Esophagus muscularis mucosa (tissue), 4 donors: ENCODE results near the gene EMILIN3. TPM values are rescaled to one million over a fixed set of nuclear protein-coding genes. Genes with fewer than 3 reads are reported as not detected.

ENCODE experiments used
- DNase-seq: peaks from one replicate; pipeline ENCODE4 v3.0.0-alpha.2; 2017; ENCODE audit errors: extremely low spot score
- H3K27ac ChIP-seq, 4 donors: fragments of 200-600 bp; sonication (generic); replicated peaks in 1 of 4; 1 replicate in 3 of 4; 2 replicates in 1 of 4; pipeline ENCODE4 v1.5.1; 2016 to 2019; ENCODE audit warnings: mild to moderate bottlenecking in 1 of 4
- H3K27me3 ChIP-seq, 4 donors: fragments of 200-600 bp; sonication (generic); one replicate each; pipeline versions ENCODE4 v1.5.1 to v1.6.0; 2016 to 2019
- H3K36me3 ChIP-seq, 4 donors: fragments of 200-600 bp; sonication (generic); one replicate each; pipeline ENCODE4 v1.5.1; 2016 to 2019
- H3K4me1 ChIP-seq, 4 donors: fragments of 200-600 bp; sonication (generic); one replicate each; pipeline ENCODE4 v1.5.1; 2016 to 2019
- H3K4me3 ChIP-seq, 4 donors: fragments of 200-600 bp; sonication (generic); 1 replicate in 2 of 4; 2 replicates in 2 of 4; pipeline ENCODE4 v1.5.1; 2016 to 2019; ENCODE audit warnings: mild to moderate bottlenecking in 4 of 4, moderate library complexity in 1 of 4
- H3K9me3 ChIP-seq, 4 donors: fragments of 200-600 bp; sonication (generic); 1 replicate in 3 of 4; 2 replicates in 1 of 4; pipeline ENCODE4 v1.5.1; 2016 to 2019
- EP300 ChIP-seq: sonication (generic); formaldehyde crosslinking; IDR thresholded peaks from one replicate; pipeline ENCODE4 v1.6.1; 2017; ENCODE audit warnings: antibody characterized with exemption
- POLR2A ChIP-seq: fragments of 450-650 bp; IDR thresholded peaks from one replicate; pipeline ENCODE4 v1.6.1; 2017; ENCODE audit warnings: antibody characterized with exemption, moderate library complexity, mild to moderate bottlenecking, low read depth
- POLR2AphosphoS5 ChIP-seq, 2 donors: sonication (generic); formaldehyde crosslinking; IDR thresholded peaks; one replicate each; pipeline ENCODE4 v1.6.1; 2017; ENCODE audit warnings: antibody characterized with exemption in 2 of 2
- WGBS: methylation state at CpG from one replicate; pipeline ENCODE4 v1.1.5; 2018; 5-methylcytosine and 5-hydroxymethylcytosine counted together
- intact Hi-C: fragments of 100-400 bp; cut with DNase I; formaldehyde crosslinking; loops from one replicate; pipeline ENCODE4 v1.15.1; 2023
- total RNA-seq, 4 donors: library from RNA; depleted of rRNA; stranded (reverse); fragments of >200 nt; gene quantifications; one replicate each; pipeline versions ENCODE4 v1.1.0 to v1.2.1, GENCODE V29; 2016
- TF ChIP-seq, protein P1 (sequence below), 3 experiments: fragments of 200-600 bp in 2 of 3; fragments of 450-650 bp in 1 of 3; sonication (generic) in 2 of 3; IDR thresholded peaks; one replicate each; pipeline ENCODE4 v1.5.1; 2017 to 2019; ENCODE audit warnings: antibody characterized with exemption in 3 of 3, mild to moderate bottlenecking in 2 of 3, moderate library complexity in 1 of 3

Gene EMILIN3
- total RNA-seq, 4 donors from 2014 or later = 0.83 to 5.6 (median 4.5) TPM

GRCh38 chr20:41411391-41411847, 44.8 kb upstream of the EMILIN3 start:
- 6% methylated on average over 2 of the region's 2 CpGs for WGBS
- Histone ChIP-seq H3K4me3 (no peak overlapping the region), H3K9me3 (no peaks in the 10 kb centered on the region), H3K27ac (peak overlapping the region; percentile 12 to 42 (median 32)), H3K36me3 (peaks cover 37 to 98% (median 86%) of the 10 kb centered on the region in 4 donors), H3K4me1 (peaks cover 26 to 40% (median 32%) of the 10 kb centered on the region in 4 donors), H3K27me3 (no peaks in the 10 kb centered on the region)
- no peak for DNase-seq
- TF ChIP-seq POLR2A (no peak), EP300 (no peak), POLR2AphosphoS5 (IDR thresholded peaks at IDR 0.05) (no peak)
- TF ChIP-seq, protein P1, sequence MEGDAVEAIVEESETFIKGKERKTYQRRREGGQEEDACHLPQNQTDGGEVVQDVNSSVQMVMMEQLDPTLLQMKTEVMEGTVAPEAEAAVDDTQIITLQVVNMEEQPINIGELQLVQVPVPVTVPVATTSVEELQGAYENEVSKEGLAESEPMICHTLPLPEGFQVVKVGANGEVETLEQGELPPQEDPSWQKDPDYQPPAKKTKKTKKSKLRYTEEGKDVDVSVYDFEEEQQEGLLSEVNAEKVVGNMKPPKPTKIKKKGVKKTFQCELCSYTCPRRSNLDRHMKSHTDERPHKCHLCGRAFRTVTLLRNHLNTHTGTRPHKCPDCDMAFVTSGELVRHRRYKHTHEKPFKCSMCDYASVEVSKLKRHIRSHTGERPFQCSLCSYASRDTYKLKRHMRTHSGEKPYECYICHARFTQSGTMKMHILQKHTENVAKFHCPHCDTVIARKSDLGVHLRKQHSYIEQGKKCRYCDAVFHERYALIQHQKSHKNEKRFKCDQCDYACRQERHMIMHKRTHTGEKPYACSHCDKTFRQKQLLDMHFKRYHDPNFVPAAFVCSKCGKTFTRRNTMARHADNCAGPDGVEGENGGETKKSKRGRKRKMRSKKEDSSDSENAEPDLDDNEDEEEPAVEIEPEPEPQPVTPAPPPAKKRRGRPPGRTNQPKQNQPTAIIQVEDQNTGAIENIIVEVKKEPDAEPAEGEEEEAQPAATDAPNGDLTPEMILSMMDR (IDR thresholded peaks at IDR 0.05) = peak; percentile 37 to 46 (median 37)
- intact Hi-C loops = no loop called here

DNA sequence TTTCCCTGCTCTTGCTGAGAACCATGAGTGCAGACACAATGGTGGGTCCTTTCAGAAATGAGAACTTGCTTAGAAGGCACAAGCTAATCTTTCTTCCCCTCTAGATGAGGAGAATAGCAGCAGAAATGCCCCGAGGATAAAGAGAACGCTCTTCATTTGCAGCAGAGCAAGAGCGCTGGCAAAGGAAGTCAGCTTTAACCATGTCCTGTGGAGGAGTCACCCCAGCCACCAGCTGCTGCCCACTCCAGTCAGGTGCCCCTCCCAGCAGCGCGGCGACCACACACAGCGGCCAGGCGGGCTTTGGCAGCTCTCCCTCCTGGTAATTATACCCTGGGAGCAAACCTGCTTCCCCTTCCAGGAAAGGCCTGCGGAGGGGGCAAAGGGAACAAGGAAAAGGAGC, 42.4 kb upstream of the EMILIN3 start:
- Histone ChIP-seq H3K9me3 (no peaks in the 10 kb centered on the region), H3K27me3 (no peaks in the 10 kb centered on the region), H3K36me3 (peaks cover 32 to 97% (median 86%) of the 10 kb centered on the region in 4 donors), H3K27ac (no peak overlapping the region), H3K4me3 (no peak overlapping the region), H3K4me1 (peaks cover 26 to 41% (median 34%) of the 10 kb centered on the region in 4 donors)
- no peak for DNase-seq
- TF ChIP-seq POLR2AphosphoS5 (IDR thresholded peaks at IDR 0.05) = no peak
- TF ChIP-seq, protein P1 (IDR thresholded peaks at IDR 0.05) = no peak
- TF ChIP-seq POLR2A = no peak
- no peak for TF ChIP-seq EP300
- WGBS = 78% methylated on average over 7 of the region's 9 CpGs
- intact Hi-C loops = loop anchor here (5.0 to 10.0 kb wide), 2 partner anchors 67 to 264 kb away; partner anchors contain the start of gene LPIN3

GRCh38 chr20:41408156-41408794, 41.7 kb upstream of the EMILIN3 start:
- DNase-seq = no peak
- Histone ChIP-seq H3K4me3 (no peak overlapping the region), H3K27me3 (no peaks in the 10 kb centered on the region), H3K27ac (no peak overlapping the region), H3K4me1 (peaks cover 26 to 41% (median 34%) of the 10 kb centered on the region in 4 donors), H3K36me3 (peaks cover 38 to 97% (median 85%) of the 10 kb centered on the region in 4 donors), H3K9me3 (no peaks in the 10 kb centered on the region)
- intact Hi-C loops = loop anchor here (5.0 to 10.0 kb wide), 2 partner anchors 66 to 263 kb away; partner anchors contain the start of gene LPIN3
- 61% methylated on average over 5 of the region's 5 CpGs for WGBS
- TF ChIP-seq EP300 (no peak), POLR2AphosphoS5 (IDR thresholded peaks at IDR 0.05) (no peak), POLR2A (no peak)
- TF ChIP-seq, protein P1 (IDR thresholded peaks at IDR 0.05) = no peak

GRCh38 chr20:41407607-41408006, 41.0 kb upstream of the EMILIN3 start:
- H3K27me3 ChIP-seq = no peaks in the 10 kb centered on the region
- no peak overlapping the region for H3K27ac ChIP-seq
- TF ChIP-seq POLR2A (no peak), POLR2AphosphoS5 (IDR thresholded peaks at IDR 0.05) (no peak), EP300 (no peak)
- TF ChIP-seq, protein P1 (IDR thresholded peaks at IDR 0.05) = no peak
- no peak for DNase-seq
- H3K36me3 ChIP-seq = peaks cover 33 to 94% (median 83%) of the 10 kb centered on the region in 4 donors
- no peak overlapping the region for H3K4me3 ChIP-seq
- intact Hi-C loops = loop anchor here (5.0 to 10.0 kb wide), 2 partner anchors 65 to 263 kb away; partner anchors contain the start of gene LPIN3
- WGBS = 82% methylated on average over 10 of the region's 10 CpGs
- peaks cover 26 to 41% (median 34%) of the 10 kb centered on the region in 4 donors for H3K4me1 ChIP-seq
- no peaks in the 10 kb centered on the region for H3K9me3 ChIP-seq
